SK-N-SH treated with all-trans-retinoic acid at 6 μM for 48 hours (cell line): ENCODE data around the gene ETV6.

Source experiments
- BACH2 ChIP-seq: fragments of 250-450 bp; sonication (Bioruptor Pico); IDR thresholded peaks from 2 replicates; pipeline ENCODE4 v1.9.0; 2021; ENCODE audit warnings: mild to moderate bottlenecking, borderline replicate concordance
- RARB ChIP-seq: fragments of 250-450 bp; sonication (Bioruptor Pico); IDR thresholded peaks from 2 replicates; pipeline ENCODE4 v1.8.0; 2021; ENCODE audit warnings: mild to moderate bottlenecking, moderate library complexity
- TF ChIP-seq, protein P1 (sequence below): fragments of 250-450 bp; sonication (Bioruptor Pico); IDR thresholded peaks from 2 replicates; pipeline ENCODE4 v1.5.0; 2020; ENCODE audit warnings: mild to moderate bottlenecking, moderate library complexity

DNA sequence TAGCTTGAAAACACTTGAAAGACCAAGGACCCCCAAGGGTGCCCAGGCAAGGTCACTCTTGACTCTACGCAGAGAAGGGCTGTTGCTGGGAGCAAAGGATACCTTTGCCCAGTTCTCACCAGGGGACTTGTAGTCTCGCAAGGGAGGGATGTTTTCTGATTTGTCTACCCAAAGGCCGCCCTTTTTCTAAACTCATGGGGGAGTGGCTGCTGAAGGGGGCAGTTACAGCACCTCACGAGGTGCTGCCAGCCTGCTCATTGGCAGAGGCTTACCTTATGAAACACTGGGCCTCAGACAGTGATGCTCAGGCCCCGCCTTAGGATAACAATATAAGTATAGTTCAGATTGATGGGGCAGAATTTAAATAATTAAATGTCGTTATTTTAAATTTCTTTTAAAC lies 107.0 kb downstream of the ETV6 start:
- no peak for TF ChIP-seq RARB (CRISPR knock-in tag)
- TF ChIP-seq BACH2 (CRISPR knock-in tag): no peak
- TF ChIP-seq, protein P1, sequence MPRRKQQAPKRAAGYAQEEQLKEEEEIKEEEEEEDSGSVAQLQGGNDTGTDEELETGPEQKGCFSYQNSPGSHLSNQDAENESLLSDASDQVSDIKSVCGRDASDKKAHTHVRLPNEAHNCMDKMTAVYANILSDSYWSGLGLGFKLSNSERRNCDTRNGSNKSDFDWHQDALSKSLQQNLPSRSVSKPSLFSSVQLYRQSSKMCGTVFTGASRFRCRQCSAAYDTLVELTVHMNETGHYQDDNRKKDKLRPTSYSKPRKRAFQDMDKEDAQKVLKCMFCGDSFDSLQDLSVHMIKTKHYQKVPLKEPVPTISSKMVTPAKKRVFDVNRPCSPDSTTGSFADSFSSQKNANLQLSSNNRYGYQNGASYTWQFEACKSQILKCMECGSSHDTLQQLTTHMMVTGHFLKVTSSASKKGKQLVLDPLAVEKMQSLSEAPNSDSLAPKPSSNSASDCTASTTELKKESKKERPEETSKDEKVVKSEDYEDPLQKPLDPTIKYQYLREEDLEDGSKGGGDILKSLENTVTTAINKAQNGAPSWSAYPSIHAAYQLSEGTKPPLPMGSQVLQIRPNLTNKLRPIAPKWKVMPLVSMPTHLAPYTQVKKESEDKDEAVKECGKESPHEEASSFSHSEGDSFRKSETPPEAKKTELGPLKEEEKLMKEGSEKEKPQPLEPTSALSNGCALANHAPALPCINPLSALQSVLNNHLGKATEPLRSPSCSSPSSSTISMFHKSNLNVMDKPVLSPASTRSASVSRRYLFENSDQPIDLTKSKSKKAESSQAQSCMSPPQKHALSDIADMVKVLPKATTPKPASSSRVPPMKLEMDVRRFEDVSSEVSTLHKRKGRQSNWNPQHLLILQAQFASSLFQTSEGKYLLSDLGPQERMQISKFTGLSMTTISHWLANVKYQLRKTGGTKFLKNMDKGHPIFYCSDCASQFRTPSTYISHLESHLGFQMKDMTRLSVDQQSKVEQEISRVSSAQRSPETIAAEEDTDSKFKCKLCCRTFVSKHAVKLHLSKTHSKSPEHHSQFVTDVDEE (CRISPR knock-in tag): no peak
